Cortex of kidney (tissue), 1 donor: ENCODE data around the gene SLC35F3.
"Not testable (repeated sequence)": the region's sequence is repeated elsewhere in the genome, so short reads cannot be mapped to it uniquely, and the experiment has no call there.

Source experiments
- DNase-seq: peaks from one replicate; lab custom pipeline; 2025; lab: John Stamatoyannopoulos, UW

SLC35F3 gene

GRCh38 chr1:234106032-234106431, 201.6 kb downstream of the SLC35F3 start:
- DNase-seq = no peak

DNA sequence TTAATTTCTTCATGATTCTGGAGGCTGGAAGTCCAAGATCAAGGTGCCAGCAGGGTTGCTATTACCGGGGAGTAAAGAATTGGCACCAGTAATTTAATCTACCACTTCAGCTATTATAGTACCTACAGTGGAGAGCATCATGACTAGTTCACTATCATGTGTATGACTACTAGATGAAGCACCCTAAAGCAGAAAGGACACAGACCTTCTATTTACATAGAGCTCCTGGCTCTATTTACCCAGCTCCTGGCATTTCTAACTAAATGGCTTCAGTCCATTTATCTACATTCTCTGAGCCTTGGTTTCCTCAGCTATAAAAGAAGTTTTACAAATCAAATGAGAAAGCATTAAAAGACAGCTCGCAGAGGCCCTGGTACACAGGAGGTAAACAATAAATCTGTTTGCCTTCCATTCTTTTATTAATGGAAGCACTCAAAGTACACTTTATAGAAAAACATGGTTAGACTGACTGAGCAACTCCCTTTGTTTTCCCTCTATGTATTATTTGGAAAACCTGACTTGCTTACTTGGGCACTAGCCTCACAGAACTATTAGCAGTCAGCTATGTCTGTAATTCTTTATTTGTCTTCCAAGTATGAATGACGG, 203.0 kb downstream of the SLC35F3 start:
- DNase-seq = no peak

DNA sequence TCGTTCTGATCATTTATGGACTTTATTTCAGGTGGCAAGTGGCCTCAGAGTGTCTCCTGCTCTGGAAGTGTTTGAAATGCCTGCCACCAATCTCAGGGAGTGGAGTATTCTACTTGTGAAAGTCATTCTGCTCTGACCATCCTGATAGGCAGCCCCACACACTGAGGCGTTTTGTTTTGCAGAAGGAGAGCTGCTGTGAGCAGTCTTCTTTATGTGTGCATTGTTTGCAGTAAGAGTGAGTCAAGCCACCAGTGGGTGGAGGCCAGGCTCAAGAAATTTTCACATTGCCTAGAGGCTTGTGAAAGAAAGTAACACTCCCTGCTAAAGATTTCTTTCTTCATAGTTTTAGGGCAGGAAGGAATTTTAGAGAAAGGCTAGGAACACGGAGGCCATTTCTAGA, 204.4 kb downstream of the SLC35F3 start:
- DNase-seq = no peak

- no peak for DNase-seq
Observed at GRCh38 chr1:234109840-234110239, 205.4 kb downstream of the SLC35F3 start.

- no peak for DNase-seq
Observed at GRCh38 chr1:234111458-234112142, 207.1 kb downstream of the SLC35F3 start.

DNA sequence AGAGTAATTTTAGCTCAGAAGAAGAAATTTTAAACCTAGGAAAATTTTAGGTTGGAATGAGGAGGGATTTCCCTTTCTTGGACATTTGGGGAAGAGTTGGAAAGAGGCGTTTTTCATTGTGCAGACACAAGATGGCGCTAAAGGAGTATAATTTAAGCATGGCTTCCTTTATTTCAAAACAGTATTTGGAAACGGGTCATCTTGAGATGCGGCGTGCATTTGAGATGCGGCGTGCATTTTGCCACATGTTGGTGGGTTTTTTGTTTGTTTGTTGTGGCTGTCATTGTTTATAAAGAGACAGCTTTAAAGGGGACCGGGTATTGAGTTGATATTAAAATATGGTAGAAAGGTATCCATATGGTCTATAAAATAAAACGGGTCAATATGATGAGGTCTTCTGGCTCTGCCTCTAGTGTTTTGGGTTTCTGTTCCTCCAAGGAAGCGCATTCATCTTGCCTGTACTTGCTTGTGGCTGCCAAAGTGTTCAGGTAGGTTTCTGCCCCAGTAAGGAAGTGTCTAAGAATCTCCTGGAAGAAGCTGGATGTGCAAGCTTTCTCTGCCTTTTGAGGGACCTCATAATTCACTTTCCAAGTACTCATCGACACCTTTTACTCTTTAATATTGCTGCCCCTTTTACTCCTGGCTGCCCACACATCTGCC, 210.3 kb downstream of the SLC35F3 start:
- DNase-seq = no peak

- no peak for DNase-seq
Observed at GRCh38 chr1:234118911-234119310, 214.4 kb downstream of the SLC35F3 start.

- DNase-seq = no peak
Observed at GRCh38 chr1:234119431-234119830, 215.0 kb downstream of the SLC35F3 start.

DNA sequence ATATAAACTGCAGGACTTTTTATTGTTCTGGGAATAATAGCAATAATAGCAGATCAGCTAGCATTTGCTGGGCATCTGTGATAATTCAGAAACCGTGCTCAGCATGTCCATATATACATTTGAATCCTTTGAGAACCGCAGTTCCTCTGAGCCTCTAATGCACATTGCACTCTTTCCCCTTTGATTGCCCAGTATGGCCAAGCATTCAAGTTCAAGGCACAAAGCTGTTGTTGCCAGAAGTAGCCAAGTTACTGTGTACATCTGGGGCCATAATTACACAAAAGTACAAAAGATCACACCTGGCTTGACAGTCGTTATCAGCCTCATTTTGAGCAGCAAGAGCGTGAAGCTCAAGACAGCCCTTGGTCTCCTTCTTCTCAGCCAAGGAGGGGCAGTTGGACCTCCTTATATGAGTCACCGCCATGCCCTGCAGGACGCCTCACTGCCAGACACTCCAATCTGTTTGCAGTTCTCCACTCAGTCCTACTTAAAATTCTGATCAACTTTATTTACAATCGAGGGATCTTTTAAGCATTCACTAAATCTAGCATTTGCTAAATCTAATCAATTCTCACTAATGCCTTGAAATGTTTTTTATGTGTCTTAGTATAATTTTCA, 216.0 kb downstream of the SLC35F3 start:
- no peak for DNase-seq

DNA sequence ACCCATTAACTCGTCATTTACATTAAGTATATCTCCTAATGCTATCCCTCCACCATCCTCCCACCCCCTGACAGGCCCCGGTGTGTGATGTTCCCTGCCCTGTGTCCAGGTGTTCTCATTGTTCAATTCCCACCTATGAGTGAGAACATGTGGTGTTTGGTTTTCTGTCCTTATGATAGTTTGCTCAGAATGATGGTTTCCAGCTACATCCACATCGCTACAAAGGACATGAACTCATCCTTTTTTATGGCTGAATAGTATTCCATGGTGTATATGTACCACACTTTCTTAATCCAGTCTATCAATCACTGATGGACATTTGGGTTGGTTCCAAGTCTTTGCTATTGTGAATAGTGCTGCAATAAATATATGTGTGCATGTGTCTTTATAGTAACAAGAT, 217.2 kb downstream of the SLC35F3 start:
- DNase-seq = not testable (repeated sequence)

DNA sequence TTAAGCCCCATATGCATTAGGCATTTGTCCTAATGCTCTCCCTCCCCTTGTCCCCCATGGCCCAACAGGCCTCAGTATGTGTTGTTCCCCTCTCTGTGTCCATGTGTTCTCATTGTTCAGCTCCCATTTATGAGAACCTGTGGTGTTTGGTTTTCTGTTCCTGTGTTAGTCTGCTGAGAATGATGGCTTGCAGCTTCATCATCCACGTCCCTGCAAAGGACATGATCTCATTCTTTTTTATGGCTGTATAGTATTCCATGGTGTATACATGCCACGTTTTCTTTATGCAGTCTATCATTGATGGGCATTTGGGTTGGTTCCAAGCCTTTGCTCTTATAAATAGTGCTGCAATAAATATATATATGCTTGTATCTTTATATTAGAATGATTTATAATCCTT, 218.1 kb downstream of the SLC35F3 start:
- DNase-seq = not testable (repeated sequence)

GRCh38 chr1:234123867-234124266, 219.4 kb downstream of the SLC35F3 start:
- no peak for DNase-seq

GRCh38 chr1:234125283-234125682, 220.8 kb downstream of the SLC35F3 start:
- no peak for DNase-seq

DNA sequence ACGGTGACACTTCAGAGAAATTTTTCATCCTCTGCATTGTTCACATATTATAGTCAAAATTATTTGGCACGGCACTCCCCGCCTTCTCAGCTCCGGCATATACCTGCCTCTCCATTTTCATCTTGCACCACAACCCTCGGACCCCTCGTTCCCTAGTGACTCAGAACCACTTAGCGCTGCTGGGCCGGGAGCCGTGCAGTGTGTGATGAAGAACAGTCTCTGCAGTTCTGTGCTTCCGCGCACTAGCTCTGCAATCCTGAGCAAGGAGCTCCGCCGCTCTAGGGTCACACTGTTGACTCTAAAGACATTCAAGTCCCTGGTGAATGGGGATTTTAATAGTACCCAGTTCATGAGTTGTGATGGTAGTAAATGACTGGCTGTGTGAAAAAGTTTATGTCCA, 221.2 kb downstream of the SLC35F3 start:
- no peak for DNase-seq

GRCh38 chr1:234127026-234127671, 222.7 kb downstream of the SLC35F3 start:
- DNase-seq = no peak

DNA sequence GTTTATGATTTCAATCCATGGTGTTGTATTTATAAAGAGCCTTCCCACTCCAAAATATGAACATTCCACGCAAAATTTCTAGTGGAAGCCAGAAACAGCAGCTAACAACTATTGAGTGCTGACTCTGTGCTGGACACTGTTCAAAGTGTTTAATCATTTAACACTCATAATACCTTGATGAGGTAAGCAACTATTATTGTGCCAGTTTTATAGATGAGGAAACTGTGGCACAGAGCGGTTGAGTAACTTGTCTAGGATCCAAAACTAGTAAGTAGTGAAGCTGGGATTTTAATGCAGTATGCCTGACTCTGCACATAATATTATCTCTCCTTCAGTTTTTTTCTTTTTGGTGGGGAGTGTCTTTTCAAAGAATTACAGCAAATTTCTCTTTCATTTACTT, 228.3 kb downstream of the SLC35F3 start:
- DNase-seq = no peak

DNA sequence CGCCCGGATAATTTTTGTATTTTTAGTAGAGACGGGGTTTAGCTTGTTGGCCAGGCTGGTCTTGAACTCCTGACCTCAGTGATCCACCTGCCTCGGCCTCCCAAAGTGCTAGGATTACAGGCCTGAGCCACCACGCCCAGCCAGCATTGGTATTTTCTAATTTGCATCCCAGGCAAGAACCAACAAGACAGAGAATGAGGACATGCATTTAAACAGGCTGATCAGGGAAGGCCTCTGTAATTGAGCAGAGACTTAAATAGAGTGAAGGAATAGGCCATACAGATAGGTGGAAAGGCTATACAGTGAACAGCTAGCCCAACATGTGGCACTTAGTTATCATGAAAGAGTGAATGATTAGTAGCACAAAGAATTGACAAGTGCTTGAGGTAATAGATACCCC, 230.4 kb downstream of the SLC35F3 start:
- DNase-seq = no peak

DNA sequence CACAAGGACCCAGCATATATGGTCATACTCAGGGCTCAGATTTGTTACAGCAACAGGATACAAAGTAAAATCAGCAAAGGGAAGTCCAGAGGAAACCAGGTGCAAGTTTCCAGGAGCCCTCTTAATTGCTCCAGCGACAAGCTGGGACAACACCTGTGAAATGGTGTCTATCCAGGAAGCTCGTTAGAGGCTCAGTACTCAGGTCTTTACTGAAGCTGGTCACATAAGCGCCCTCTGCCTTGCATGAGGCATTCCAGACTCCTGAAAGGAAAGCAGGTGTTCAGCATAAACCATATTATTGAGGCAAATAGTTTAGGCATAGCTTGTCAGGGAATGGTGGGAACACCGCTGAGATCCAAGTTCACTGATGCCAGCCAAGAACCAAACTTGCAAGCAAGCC, 231.0 kb downstream of the SLC35F3 start:
- DNase-seq = no peak

- no peak for DNase-seq
Observed at GRCh38 chr1:234136073-234136472, 231.6 kb downstream of the SLC35F3 start.

DNA sequence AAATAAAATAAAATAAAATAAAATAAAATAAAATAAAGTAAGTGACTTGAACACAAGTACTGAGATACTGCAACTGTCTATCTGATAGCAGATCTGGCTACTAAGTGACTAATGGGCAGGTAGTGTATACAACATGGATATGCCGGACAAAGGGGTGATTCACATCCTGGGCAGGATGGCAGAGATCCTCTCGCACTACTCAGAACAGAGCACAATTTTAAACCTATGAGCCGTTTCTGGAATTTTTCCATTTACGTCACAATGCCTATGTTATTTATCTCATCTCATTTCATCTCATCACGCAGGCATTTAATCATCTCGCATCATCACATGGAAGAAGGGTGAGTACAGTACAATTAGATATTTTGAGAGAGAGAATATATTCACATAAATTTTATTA, 235.5 kb downstream of the SLC35F3 start:
- no peak for DNase-seq

- no peak for DNase-seq
Observed at GRCh38 chr1:234140388-234140787, 235.9 kb downstream of the SLC35F3 start.

- DNase-seq = no peak
Observed at GRCh38 chr1:234141006-234141405, 236.5 kb downstream of the SLC35F3 start.
